KMS-11 (cell line): Measurements from ENCODE around the gene UBA3.
A peak's percentile ranks its signal among the peaks of the same experiment; 100 is the strongest.

ENCODE experiments used
- H2AFZ ChIP-seq: fragments of 200-600 bp; sonication (generic); 2 replicates; pipeline ENCODE4 v1.6.1; 2016; ENCODE audit warnings: antibody characterized with exemption, mixed run types, low read depth
- H3K27ac ChIP-seq: fragments of 200-600 bp; sonication (generic); 2 replicates; pipeline ENCODE4 v1.6.1; 2016; ENCODE audit warnings: mild to moderate bottlenecking, mixed run types
- H3K27me3 ChIP-seq: fragments of 200-600 bp; sonication (generic); 2 replicates; pipeline ENCODE4 v1.6.1; 2017; ENCODE audit warnings: mild to moderate bottlenecking, low read depth, mixed run types, moderate library complexity; ENCODE audit not compliant: insufficient read depth
- H3K36me3 ChIP-seq: fragments of 200-600 bp; sonication (generic); 2 replicates; pipeline ENCODE4 v1.6.1; 2017; ENCODE audit warnings: mild to moderate bottlenecking, mixed run types; ENCODE audit not compliant: insufficient read depth
- H3K4me1 ChIP-seq: fragments of 200-600 bp; sonication (generic); 2 replicates; pipeline ENCODE4 v1.6.1; 2016; ENCODE audit warnings: mild to moderate bottlenecking, low read depth, mixed run types; ENCODE audit not compliant: poor library complexity, severe bottlenecking
- H3K4me2 ChIP-seq: fragments of 200-600 bp; sonication (generic); 2 replicates; pipeline ENCODE4 v1.7.0; 2016; ENCODE audit warnings: mild to moderate bottlenecking, mixed run types
- H3K4me3 ChIP-seq: fragments of 200-600 bp; sonication (generic); IDR thresholded peaks from 2 replicates; pipeline ENCODE4 v1.6.1; 2017; ENCODE audit warnings: low read depth, low read length, mixed read lengths; ENCODE audit not compliant: insufficient read depth
- H3K79me2 ChIP-seq: fragments of 200-600 bp; sonication (generic); 2 replicates; pipeline ENCODE4 v1.6.1; 2016; ENCODE audit warnings: low read depth, mixed run types; ENCODE audit not compliant: insufficient read depth
- H3K9ac ChIP-seq: fragments of 200-600 bp; sonication (generic); 2 replicates; pipeline ENCODE4 v1.6.1; 2016; ENCODE audit warnings: mild to moderate bottlenecking, mixed run types
- H4K20me1 ChIP-seq: fragments of 200-600 bp; sonication (generic); 2 replicates; pipeline ENCODE4 v1.6.1; 2016; ENCODE audit warnings: mild to moderate bottlenecking, mixed run types; ENCODE audit not compliant: insufficient read depth
- TF ChIP-seq, protein P1 (sequence below): fragments of 200-600 bp; sonication (generic); conservative IDR thresholded peaks from 2 replicates; pipeline ENCODE4 v1.6.1; 2017; ENCODE audit warnings: low read depth, mild to moderate bottlenecking, antibody characterized with exemption, low read length, moderate library complexity, mixed read lengths

The UBA3 gene

DNA sequence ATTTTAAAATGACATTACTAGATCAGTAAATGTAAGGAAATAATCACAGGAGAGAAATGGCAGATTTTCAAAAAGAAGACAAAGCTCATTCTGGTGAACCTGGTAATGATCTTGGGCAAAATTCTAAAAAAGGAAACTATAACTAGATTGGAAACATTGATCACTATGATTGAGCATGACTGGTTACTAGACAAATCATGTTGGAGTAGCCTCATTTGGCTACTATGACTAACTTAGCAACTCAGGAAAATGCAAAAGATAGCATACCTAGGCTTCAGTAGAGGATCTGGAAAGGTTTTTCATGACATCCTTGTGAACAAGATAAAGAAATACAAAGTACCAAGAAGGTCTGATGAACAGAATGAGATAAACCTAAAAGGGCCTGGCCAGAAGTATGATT lies 20.5 kb downstream of the UBA3 start:
- Histone ChIP-seq H3K4me2 (no peak overlapping the region), H3K79me2 (no peaks in the 10 kb centered on the region), H3K4me3 (no peak overlapping the region), H4K20me1 (no peaks in the 10 kb centered on the region), H3K27me3 (no peaks in the 10 kb centered on the region), H2AFZ (no peak overlapping the region), H3K36me3 (no peaks in the 10 kb centered on the region), H3K27ac (no peak overlapping the region), H3K4me1 (peaks cover 14% of the 10 kb centered on the region), H3K9ac (no peak overlapping the region)
- TF ChIP-seq, protein P1, sequence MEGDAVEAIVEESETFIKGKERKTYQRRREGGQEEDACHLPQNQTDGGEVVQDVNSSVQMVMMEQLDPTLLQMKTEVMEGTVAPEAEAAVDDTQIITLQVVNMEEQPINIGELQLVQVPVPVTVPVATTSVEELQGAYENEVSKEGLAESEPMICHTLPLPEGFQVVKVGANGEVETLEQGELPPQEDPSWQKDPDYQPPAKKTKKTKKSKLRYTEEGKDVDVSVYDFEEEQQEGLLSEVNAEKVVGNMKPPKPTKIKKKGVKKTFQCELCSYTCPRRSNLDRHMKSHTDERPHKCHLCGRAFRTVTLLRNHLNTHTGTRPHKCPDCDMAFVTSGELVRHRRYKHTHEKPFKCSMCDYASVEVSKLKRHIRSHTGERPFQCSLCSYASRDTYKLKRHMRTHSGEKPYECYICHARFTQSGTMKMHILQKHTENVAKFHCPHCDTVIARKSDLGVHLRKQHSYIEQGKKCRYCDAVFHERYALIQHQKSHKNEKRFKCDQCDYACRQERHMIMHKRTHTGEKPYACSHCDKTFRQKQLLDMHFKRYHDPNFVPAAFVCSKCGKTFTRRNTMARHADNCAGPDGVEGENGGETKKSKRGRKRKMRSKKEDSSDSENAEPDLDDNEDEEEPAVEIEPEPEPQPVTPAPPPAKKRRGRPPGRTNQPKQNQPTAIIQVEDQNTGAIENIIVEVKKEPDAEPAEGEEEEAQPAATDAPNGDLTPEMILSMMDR, result no peak

DNA sequence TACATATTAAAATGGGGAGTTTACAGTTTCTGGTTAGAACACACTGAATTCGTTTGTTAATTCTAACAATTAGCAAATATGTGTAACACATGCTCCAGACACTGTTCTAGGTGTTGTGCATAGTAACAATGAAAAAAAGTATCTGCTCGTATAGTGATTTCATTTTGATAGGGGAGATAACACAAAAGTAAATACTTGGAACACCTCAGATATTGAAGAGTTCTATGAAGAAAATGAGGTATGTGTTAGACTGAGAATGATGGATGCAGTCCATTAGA lies 21.3 kb downstream of the UBA3 start:
- H3K4me1 ChIP-seq, result peaks cover 6% of the 10 kb centered on the region
- H3K36me3 ChIP-seq, result no peaks in the 10 kb centered on the region
- no peak overlapping the region for H3K4me2 ChIP-seq
- H2AFZ ChIP-seq, result no peak overlapping the region
- no peaks in the 10 kb centered on the region for H3K27me3 ChIP-seq
- H4K20me1 ChIP-seq, result no peaks in the 10 kb centered on the region
- TF ChIP-seq, protein P1, result no peak
- no peak overlapping the region for H3K27ac ChIP-seq
- no peaks in the 10 kb centered on the region for H3K79me2 ChIP-seq
- H3K4me3 ChIP-seq, result no peak overlapping the region
- H3K9ac ChIP-seq, result no peak overlapping the region

DNA sequence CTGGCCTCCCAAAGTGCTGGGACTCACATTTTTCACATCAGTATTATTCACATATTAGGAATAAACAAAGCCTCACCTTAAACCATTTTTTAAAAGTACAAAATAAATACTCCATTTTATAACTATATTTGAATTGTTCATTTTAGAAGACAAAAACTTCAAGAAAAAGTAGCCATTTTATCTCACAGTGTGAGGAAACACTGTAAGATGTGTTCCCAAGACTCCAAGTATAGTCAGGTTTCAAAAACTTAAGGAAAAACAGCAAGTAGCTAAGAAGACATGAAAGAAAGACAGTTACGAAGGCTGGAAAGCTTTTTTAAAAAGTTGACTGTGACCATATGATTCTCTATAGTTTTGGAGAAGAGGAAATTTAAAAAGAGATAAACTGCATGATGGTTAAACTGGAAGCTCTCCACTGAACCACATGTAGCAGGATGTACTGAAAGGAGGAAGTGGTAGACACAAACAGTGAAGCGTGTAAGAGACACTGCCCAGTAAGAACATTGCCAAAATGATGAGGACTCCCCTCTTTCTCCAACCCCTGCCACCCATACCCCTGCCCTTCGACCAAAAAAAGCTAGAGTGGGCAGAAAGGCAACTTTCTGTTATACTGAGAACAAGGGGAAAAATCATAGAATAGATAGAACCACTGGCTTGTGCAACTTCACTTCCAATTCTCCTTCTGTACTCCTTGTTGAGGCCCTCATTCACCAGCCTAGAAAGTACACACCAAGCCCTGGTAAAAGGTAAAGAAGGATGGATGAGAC lies 21.8 kb downstream of the UBA3 start:
- H3K36me3 ChIP-seq, result no peaks in the 10 kb centered on the region
- H3K4me2 ChIP-seq, result no peak overlapping the region

DNA sequence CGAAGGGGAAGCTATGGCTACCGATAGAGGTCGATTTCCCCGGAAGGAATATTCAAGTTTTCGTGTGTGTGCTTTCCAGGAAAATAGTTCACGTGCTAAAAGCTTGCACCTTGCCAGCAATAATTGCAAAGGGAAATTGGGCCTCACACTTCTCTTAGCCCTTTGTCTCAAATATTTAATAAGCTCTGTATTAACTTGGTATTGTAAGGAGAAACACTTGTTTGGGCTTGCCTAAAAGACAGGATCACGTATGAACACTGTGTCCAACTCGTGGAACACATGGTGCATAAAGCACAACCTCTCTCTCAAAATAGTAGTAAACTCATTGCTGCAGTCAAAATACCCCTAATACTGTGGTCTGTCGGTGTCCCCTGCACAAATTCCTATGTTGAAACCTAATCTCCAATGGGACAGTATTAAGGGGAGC lies 27.7 kb downstream of the UBA3 start:
- no peaks in the 10 kb centered on the region for H3K36me3 ChIP-seq
- no peak overlapping the region for H3K4me3 ChIP-seq
- H2AFZ ChIP-seq, result peak overlapping the region; percentile 68; the same call in 1 of the 2 replicates
- H3K4me1 ChIP-seq, result peaks cover 18% of the 10 kb centered on the region
- peak overlapping the region; percentile 69 for H3K27ac ChIP-seq
- TF ChIP-seq, protein P1, result no peak
- H3K9ac ChIP-seq, result peak overlapping the region; percentile 69
- peak overlapping the region; percentile 68 for H3K4me2 ChIP-seq
- H4K20me1 ChIP-seq, result no peaks in the 10 kb centered on the region
- H3K27me3 ChIP-seq, result no peaks in the 10 kb centered on the region
- H3K79me2 ChIP-seq, result peaks cover 24% of the 10 kb centered on the region

More for the DNA sequence above, 21.8 kb downstream of the UBA3 start:
- H3K27ac ChIP-seq, result no peak overlapping the region
- H3K79me2 ChIP-seq, result no peaks in the 10 kb centered on the region
- TF ChIP-seq, protein P1, result no peak
- no peak overlapping the region for H2AFZ ChIP-seq
- no peaks in the 10 kb centered on the region for H3K27me3 ChIP-seq
- no peak overlapping the region for H3K4me3 ChIP-seq
- peaks cover under 1% of the 10 kb centered on the region for H3K4me1 ChIP-seq
- H3K9ac ChIP-seq, result no peak overlapping the region
- H4K20me1 ChIP-seq, result no peaks in the 10 kb centered on the region
